HG03139 (cell line): ENCODE results near the gene SIX4.

ENCODE experiments used
- ATAC-seq: cut with Tn5 transposase; IDR thresholded peaks from one replicate; pipeline ENCODE4 v1.9.1; 2021; ENCODE audit not compliant: unreplicated experiment

The SIX4 gene

GRCh38 chr14:60662982-60663381 is 61.2 kb downstream of the SIX4 start:
- no peak for ATAC-seq

- ATAC-seq: no peak
Observed at GRCh38 chr14:60661721-60662120, 62.4 kb downstream of the SIX4 start.
